ENCODE measurements around the gene HMGCLL1. TPM values are rescaled to one million over a fixed set of nuclear protein-coding genes. Genes with fewer than 3 reads are reported as not detected.

Gene HMGCLL1
- total and polyA plus RNA-seq, 8 donors, result 0.69 to 8.1 (median 1.1) TPM

GRCh38 chr6:55601120-55601519 lies 22.1 kb upstream of the HMGCLL1 start:
- H3K4me3 ChIP-seq, result no peak overlapping the region
- intact Hi-C loops (cut with DNase I), result no loop called here
- no peak for FAIRE-seq

DNA sequence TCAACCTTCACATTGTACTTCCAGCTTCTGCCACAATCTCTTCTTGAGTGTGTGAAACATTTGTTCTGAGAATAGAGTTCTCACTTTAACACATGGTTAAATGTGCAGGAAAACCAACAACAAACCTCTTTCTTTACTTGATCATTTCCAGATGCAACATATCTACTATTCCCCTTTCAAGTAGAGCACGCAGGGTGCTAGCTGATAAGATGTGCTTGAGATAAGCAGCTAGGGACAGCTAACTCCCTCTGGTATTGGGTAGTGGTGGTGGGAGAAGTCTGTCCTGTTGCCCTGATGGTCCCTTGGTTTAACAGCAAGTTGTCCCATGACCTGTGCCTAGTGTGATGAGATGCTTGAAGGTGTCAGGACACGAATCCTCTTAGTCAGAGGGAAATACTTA lies 15.4 kb upstream of the HMGCLL1 start:
- Histone ChIP-seq H3K9me3 (no peaks in the 10 kb centered on the region), H3K4me3 (no peak overlapping the region), H3K27ac (no peak overlapping the region), H3K4me1 (no peaks in the 10 kb centered on the region), H3K36me3 (no peaks in the 10 kb centered on the region), H3K27me3 (no peaks in the 10 kb centered on the region)
- FAIRE-seq (no peak), ATAC-seq (no peak), DNase-seq (no peak)
- 30 to 31% methylated on average over 2 of the region's 2 CpGs for WGBS, 2 donors
- intact Hi-C loops (cut with DNase I), result no loop called here
- TF ChIP-seq CTCF (IDR thresholded peaks at IDR 0.05), result no peak

More at GRCh38 chr6:55601120-55601519, 22.1 kb upstream of the HMGCLL1 start:
- ATAC-seq, result no peak
- DNase-seq, result no peak
- Histone ChIP-seq H3K36me3 (no peaks in the 10 kb centered on the region), H3K4me1 (peaks cover 0 to 11% (median 10%) of the 10 kb centered on the region in 3 donors), H3K27ac (no peak overlapping the region), H3K27me3 (no peaks in the 10 kb centered on the region), H3K9me3 (no peaks in the 10 kb centered on the region)
- TF ChIP-seq CTCF (IDR thresholded peaks at IDR 0.05), result no peak
- WGBS, 2 donors, result 66 to 79% methylated on average over 2 of the region's 2 CpGs

DNA sequence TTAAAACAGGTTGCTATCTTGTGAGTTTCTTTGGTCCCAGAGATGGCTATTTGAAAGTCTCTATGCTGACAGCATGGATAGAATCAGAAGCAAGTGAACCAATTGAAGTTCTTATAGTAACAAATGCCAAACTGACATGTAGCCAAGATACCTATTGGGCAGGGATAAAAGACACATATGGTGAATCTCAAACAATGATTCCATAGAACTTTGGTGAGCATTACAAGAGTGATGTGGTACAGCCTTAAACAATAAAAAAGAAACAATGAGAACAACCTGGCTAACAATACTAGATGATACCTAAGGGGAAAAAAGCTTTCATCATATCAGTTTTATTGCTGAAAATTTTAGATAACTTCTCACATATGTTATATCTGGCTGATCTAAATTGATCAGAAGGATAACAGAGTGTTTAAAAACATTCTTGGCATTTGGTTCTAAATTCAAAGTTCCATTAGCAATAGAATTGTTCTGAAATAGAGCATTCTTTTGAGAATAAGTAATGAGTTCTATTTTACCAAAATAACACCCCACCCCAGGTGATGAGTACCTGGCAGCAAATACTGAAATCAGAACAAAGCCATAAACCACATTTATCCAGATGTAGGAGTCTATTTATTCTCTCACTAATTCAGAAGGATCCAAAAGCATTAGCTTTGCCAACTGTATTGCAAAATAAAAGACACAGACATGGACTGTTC lies 5.8 kb upstream of the HMGCLL1 start:
- Histone ChIP-seq H3K9me3 (no peaks in the 10 kb centered on the region), H3K27me3 (no peaks in the 10 kb centered on the region), H3K36me3 (no peaks in the 10 kb centered on the region), H3K4me1 (no peaks in the 10 kb centered on the region), H3K4me3 (no peak overlapping the region), H3K27ac (no peak overlapping the region)
- DNase-seq (no peak), ATAC-seq (no peak), FAIRE-seq (no peak)
- intact Hi-C loops (cut with DNase I), result no loop called here
- TF ChIP-seq CTCF (IDR thresholded peaks at IDR 0.05), result no peak

DNA sequence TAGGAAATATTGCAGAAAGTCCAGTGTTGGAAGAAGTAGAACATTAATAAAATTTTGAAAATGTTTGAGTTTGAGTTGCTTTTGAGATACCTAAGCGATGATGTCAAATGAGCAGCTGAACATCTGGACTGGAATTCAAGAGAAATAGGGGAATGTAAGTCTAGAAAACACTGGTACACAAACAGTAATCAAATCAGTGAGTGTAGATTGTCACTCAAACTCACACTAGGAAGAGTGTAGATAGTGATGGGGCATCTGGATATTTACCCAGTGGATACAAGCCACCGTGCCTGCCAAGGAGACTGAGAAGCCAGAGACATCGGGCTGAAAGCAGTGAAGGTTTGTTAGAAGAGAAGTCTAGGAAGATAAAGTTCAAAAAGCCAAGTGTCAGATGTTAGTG lies 2.2 kb downstream of the HMGCLL1 start:
- ATAC-seq (no peak), DNase-seq (no peak), FAIRE-seq (no peak)
- intact Hi-C loops (cut with DNase I), result no loop called here
- H3K4me3 ChIP-seq, result no peak overlapping the region
- no peaks in the 10 kb centered on the region for H3K9me3 ChIP-seq
- no peak overlapping the region for H3K27ac ChIP-seq
- no peaks in the 10 kb centered on the region for H3K4me1 ChIP-seq
- WGBS, 2 donors, result 54% methylated on average over 3 of the region's 3 CpGs
- no peaks in the 10 kb centered on the region for H3K36me3 ChIP-seq
- H3K27me3 ChIP-seq, result no peaks in the 10 kb centered on the region
- TF ChIP-seq CTCF (IDR thresholded peaks at IDR 0.05), result no peak

GRCh38 chr6:55574556-55574955 lies 4.4 kb downstream of the HMGCLL1 start:
- ATAC-seq (no peak), FAIRE-seq (no peak), DNase-seq (no peak)
- Histone ChIP-seq H3K36me3 (no peaks in the 10 kb centered on the region), H3K27me3 (no peaks in the 10 kb centered on the region), H3K27ac (no peak overlapping the region), H3K9me3 (no peaks in the 10 kb centered on the region), H3K4me3 (no peak overlapping the region), H3K4me1 (no peaks in the 10 kb centered on the region)
- TF ChIP-seq CTCF (IDR thresholded peaks at IDR 0.05), result no peak
- intact Hi-C loops (cut with DNase I), result no loop called here
- WGBS, 2 donors, result 72 to 85% methylated on average over 2 of the region's 2 CpGs
